Adrenal gland (tissue), 12 donors: ENCODE data around the gene TMEM250. TPM values are rescaled to one million over a fixed set of nuclear protein-coding genes. Genes with fewer than 3 reads are reported as not detected.

ENCODE experiments used
- DNase-seq, 7 donors: peaks; one replicate each; pipeline ENCODE4 v3.0.0-alpha.2; 2019 to 2020
- H3K27ac ChIP-seq, 5 donors: fragments of 200-600 bp; sonication (generic) in 4 of 5; 1 replicate in 3 of 5; 2 replicates in 2 of 5; pipeline versions ENCODE4 v1.5.1 to v1.8.0; 2016 to 2020; ENCODE audit warnings: mild to moderate bottlenecking in 1 of 5
- H3K27me3 ChIP-seq: fragments of 200-600 bp; 2 replicates; pipeline ENCODE4 v1.8.0; 2021
- H3K36me3 ChIP-seq, 2 donors: fragments of 200-600 bp; replicated peaks in 1 of 2; 1 replicate in 1 of 2; 2 replicates in 1 of 2; pipeline versions ENCODE4 v1.5.1 to v1.8.0; 2018 to 2022
- H3K4me1 ChIP-seq, 2 donors: fragments of 200-600 bp; replicated peaks in 1 of 2; 1 replicate in 1 of 2; 2 replicates in 1 of 2; pipeline versions ENCODE4 v1.5.1 to v1.8.0; 2018 to 2021
- H3K4me3 ChIP-seq, 4 donors: fragments of 200-600 bp; sonication (generic) in 3 of 4; one replicate each; pipeline ENCODE4 v1.5.1; 2016 to 2018
- H3K9me3 ChIP-seq, 3 donors: fragments of 200-600 bp; sonication (generic) in 1 of 3; replicated peaks in 1 of 3; 1 replicate in 2 of 3; 2 replicates in 1 of 3; pipeline versions ENCODE4 v1.5.1 to v1.8.0; 2016 to 2021
- CTCF ChIP-seq, 6 experiments: fragments of 450-650 bp in 4 of 6; fragments of 200-600 bp in 2 of 6; sonication (generic) in 1 of 6; IDR thresholded peaks; 1 replicate in 5 of 6; 2 replicates in 1 of 6; pipeline versions ENCODE4 v1.5.1 to v1.8.0; 2016 to 2021; ENCODE audit warnings: antibody characterized with exemption in 6 of 6, mild to moderate bottlenecking in 2 of 6, moderate library complexity in 1 of 6
- POLR2A ChIP-seq, 2 donors: fragments of 450-650 bp; IDR thresholded peaks; one replicate each; pipeline ENCODE4 v1.6.1; 2017; ENCODE audit warnings: antibody characterized with exemption in 2 of 2, mild to moderate bottlenecking in 2 of 2, moderate library complexity in 1 of 2
- WGBS, 4 donors: extraction: QIAGEN DNeasy Blood & Tissue Kit in 2 of 4; methylation state at CpG; one replicate each; pipeline versions ENCODE4 v1.1.5 to v1.1.7; 2013 to 2017; 5-methylcytosine and 5-hydroxymethylcytosine counted together
- intact Hi-C, 2 donors: fragments of 100-400 bp; cut with DNase I; formaldehyde crosslinking; loops; one replicate each; pipeline versions ENCODE4 v1.14.1 to v1.15.0; 2022 to 2023
- polyA plus RNA-seq, 3 donors: library from polyadenylated mRNA; stranded (reverse); fragments of 200-250 nt in 2 of 3; fragments of 350-450 nt in 1 of 3; fragmentation: Illumina TruSeq in 1 of 3; extraction: RNeasy Lipid Tissue Mini Kit (QIAGEN cat#74804) in 1 of 3; gene quantifications; one replicate each; pipeline ENCODE4 v1.2.3, GENCODE V29; 2013 to 2014
- total RNA-seq, 9 donors: library from RNA; depleted of rRNA in 4 of 9; stranded (reverse); fragments of >200 nt in 4 of 9; fragments of 120-200 nt in 1 of 9; fragmentation: NEBNext Ultra II Directional in 1 of 9; extraction: Animal tissue kit (Norgen Biotek cat#: 25700) in 1 of 9; gene quantifications; one replicate each; pipeline versions ENCODE4 v1.1.0 to v1.2.4, GENCODE V29; 2013 to 2023
- donor health status: healthy with polysubstance abuse.
- donor health status: Bipolar disorder and iron deficiency.
- donor health status: DM: yes; HTN: yes; CAD: no.
- donor health status: DM: no; HTN: no; CAD: no.
- donor health status: DM: no; HTN: no; CAD: no.
- donor health status: DM: yes; HTN: yes; CAD: no.

TMEM250 gene
- total and polyA plus RNA-seq, 12 donors = 5.2 to 47.2 (median 28.0) TPM

DNA sequence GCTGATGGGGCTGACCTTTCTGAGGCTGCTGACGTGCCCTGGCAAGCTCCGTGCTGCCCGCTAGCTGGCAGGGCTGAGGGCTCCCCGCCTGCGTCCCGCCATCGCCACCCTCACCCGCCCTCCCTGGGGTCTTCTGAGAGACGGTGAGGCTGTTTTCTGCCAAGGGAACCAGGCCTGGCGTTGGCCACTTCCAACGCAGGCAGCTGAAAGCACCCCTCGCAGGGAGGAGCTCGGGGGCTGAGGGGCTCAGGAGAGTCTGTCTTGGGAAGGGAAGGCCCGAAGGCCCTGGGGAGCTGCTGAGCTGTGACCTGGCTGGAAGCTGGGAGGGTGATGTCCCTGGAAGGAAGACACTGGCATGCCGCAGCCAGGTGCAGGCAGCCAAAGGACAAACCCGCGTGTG lies 9.8 kb upstream of the TMEM250 start:
- Histone ChIP-seq H3K36me3 (no peaks in the 10 kb centered on the region), H3K27ac (no peak overlapping the region), H3K4me1 (peaks cover 3% of the 10 kb centered on the region in 2 donors), H3K4me3 (no peak overlapping the region), H3K9me3 (no peaks in the 10 kb centered on the region), H3K27me3 (peaks cover 27% of the 10 kb centered on the region)
- TF ChIP-seq CTCF (IDR thresholded peaks at IDR 0.05) (no peak), POLR2A (IDR thresholded peaks at IDR 0.05) (no peak)
- no peak for DNase-seq
- 61 to 83% (median 76%) methylated on average over 7 to 17 of the region's 17 CpGs for WGBS, 4 donors
- intact Hi-C loops = loop anchor here (10.0 kb wide), 2 partner anchors 264 to 334 kb away; no protein-coding TSS in a partner anchor

GRCh38 chr9:136127313-136127712 lies 8.6 kb upstream of the TMEM250 start:
- 76 to 81% (median 78%) methylated on average over 18 of the region's 18 CpGs for WGBS, 4 donors
- Histone ChIP-seq H3K4me3 (no peak overlapping the region), H3K27ac (no peak overlapping the region), H3K4me1 (peaks cover 0 to 5% of the 10 kb centered on the region in 2 donors), H3K27me3 (peaks cover 20% of the 10 kb centered on the region), H3K9me3 (no peaks in the 10 kb centered on the region), H3K36me3 (no peaks in the 10 kb centered on the region)
- intact Hi-C loops = loop anchor here (10.0 kb wide), 2 partner anchors 263 to 333 kb away; no protein-coding TSS in a partner anchor
- no peak for DNase-seq
- no peak for TF ChIP-seq CTCF (IDR thresholded peaks at IDR 0.05)

DNA sequence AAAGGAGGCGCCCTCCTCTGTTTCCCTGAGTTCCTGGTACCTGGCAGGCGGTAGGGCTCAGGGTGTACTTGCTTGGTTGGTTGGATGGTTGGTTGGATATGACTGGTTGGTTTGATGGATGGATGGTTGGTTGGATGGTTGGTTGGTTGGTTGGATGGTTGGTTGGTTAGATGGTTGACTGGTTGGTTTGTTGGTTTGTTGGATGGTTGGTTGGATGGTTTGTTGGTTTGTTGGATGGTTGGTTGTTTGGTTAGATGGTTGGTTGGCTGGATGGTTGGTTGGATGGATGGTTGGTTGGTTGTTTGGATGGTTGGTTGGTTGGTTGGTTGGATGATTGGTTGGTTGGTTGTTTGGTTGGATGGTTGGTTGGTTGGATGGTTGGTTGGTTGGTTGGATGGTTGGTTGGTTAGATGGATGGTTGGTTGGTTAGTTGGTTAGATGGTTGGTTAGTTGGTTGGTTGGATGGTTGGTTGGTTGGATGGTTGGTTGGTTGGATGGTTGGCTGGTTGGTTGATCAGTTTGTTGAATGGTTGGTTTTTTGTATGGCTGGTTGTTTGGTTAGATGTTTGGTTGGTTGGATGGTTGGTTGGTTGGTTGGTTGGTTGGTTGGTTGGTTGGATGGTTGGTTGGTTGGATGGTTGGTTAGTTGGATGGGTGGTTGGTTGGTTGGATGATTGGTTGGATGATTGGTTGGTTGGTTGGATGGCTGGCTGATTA lies 6.5 kb upstream of the TMEM250 start:
- H3K4me1 ChIP-seq = peaks cover 0 to 5% of the 10 kb centered on the region in 2 donors
- H3K36me3 ChIP-seq = no peaks in the 10 kb centered on the region
- peaks cover 6% of the 10 kb centered on the region for H3K27me3 ChIP-seq
- no peak for TF ChIP-seq POLR2A (IDR thresholded peaks at IDR 0.05)
- TF ChIP-seq CTCF (IDR thresholded peaks at IDR 0.05) = no peak
- WGBS, 4 donors = 79 to 92% (median 84%) methylated on average over 2 of the region's 2 CpGs
- H3K9me3 ChIP-seq = no peaks in the 10 kb centered on the region
- H3K27ac ChIP-seq = no peak overlapping the region
- intact Hi-C loops = loop anchor here (5.0 to 10.0 kb wide), 4 partner anchors 260 to 423 kb away; partner anchors contain the start of gene KCNT1 (in 1 of the 2)
- no peak for DNase-seq
- no peak overlapping the region for H3K4me3 ChIP-seq

GRCh38 chr9:136122425-136123383 lies 4.0 kb upstream of the TMEM250 start:
- Histone ChIP-seq H3K27me3 (peaks cover 6% of the 10 kb centered on the region), H3K4me3 (peak overlapping the region in 1 of 4 donors; percentile 30), H3K36me3 (no peaks in the 10 kb centered on the region), H3K9me3 (no peaks in the 10 kb centered on the region), H3K4me1 (peaks cover 9 to 14% of the 10 kb centered on the region in 2 donors), H3K27ac (no peak overlapping the region)
- TF ChIP-seq POLR2A (IDR thresholded peaks at IDR 0.05) (no peak), CTCF (IDR thresholded peaks at IDR 0.05) (peak; percentile 83 to 99 (median 99))
- 15 to 37% (median 24%) methylated on average over 29 to 45 of the region's 45 CpGs for WGBS, 4 donors
- intact Hi-C loops = loop anchor here (2.0 to 10.0 kb wide), 6 partner anchors 156 to 420 kb away; partner anchors contain the start of gene KCNT1 (in 1 of the 2)
- peak; percentile 69 to 86 (median 79) for DNase-seq
